NT2/D1 (cell line): Measurements from ENCODE around the gene TTC4.

Experiments used
- SUZ12 ChIP-seq: IDR thresholded peaks from 2 replicates; pipeline ENCODE4 v1.6.1; 2011; ENCODE audit not compliant: insufficient read length, insufficient read depth; ENCODE audit errors: extremely low read depth
- YY1 ChIP-seq: IDR thresholded peaks from 2 replicates; pipeline ENCODE4 v1.6.1; 2011; ENCODE audit not compliant: insufficient read length, insufficient read depth
- ZNF274 ChIP-seq: IDR thresholded peaks from 2 replicates; pipeline ENCODE4 v1.6.1; 2011; ENCODE audit warnings: mild to moderate bottlenecking, low read depth, low read length

GRCh38 chr1:54757833-54758232 is 42.2 kb downstream of the TTC4 start:
- TF ChIP-seq ZNF274 = no peak
- no peak for TF ChIP-seq SUZ12
- no peak for TF ChIP-seq YY1
